IPS DF 6.9 (cell line): ENCODE measurements around the gene KCNE3.

Experiments
- DNase-seq: peaks from one replicate; pipeline ENCODE4 v3.0.0-alpha.2; 2013; ENCODE audit warnings: low read depth, low spot score
- H3K27ac ChIP-seq: one replicate; pipeline ENCODE4 v1.5.1; 2013; ENCODE audit warnings: low read length, control low read depth
- H3K27me3 ChIP-seq: 2 replicates; pipeline ENCODE4 v1.6.1; 2013; ENCODE audit warnings: mild to moderate bottlenecking, low read length; ENCODE audit not compliant: control insufficient read depth, insufficient read depth
- H3K36me3 ChIP-seq: 2 replicates; pipeline ENCODE4 v1.6.1; 2013; ENCODE audit warnings: low read length; ENCODE audit not compliant: control insufficient read depth, insufficient read depth
- H3K4me1 ChIP-seq: 2 replicates; pipeline ENCODE4 v1.6.1; 2013; ENCODE audit warnings: low read length; ENCODE audit not compliant: control insufficient read depth, insufficient read depth
- H3K4me3 ChIP-seq: 2 replicates; pipeline ENCODE4 v1.5.1; 2013; ENCODE audit warnings: mild to moderate bottlenecking, low read length
- H3K9me3 ChIP-seq: 2 replicates; pipeline ENCODE4 v1.6.1; 2013; ENCODE audit warnings: low read length, inconsistent platforms; ENCODE audit not compliant: control insufficient read depth, insufficient read depth
- WGBS: extraction: QIAGEN DNeasy Blood & Tissue Kit; methylation state at CpG from one replicate; pipeline ENCODE4 v1.1.7; 2013; ENCODE audit warnings: mixed read lengths, missing lambda C conversion rate; ENCODE audit not compliant: insufficient read length, insufficient coverage; 5-methylcytosine and 5-hydroxymethylcytosine counted together

KCNE3 gene

DNA sequence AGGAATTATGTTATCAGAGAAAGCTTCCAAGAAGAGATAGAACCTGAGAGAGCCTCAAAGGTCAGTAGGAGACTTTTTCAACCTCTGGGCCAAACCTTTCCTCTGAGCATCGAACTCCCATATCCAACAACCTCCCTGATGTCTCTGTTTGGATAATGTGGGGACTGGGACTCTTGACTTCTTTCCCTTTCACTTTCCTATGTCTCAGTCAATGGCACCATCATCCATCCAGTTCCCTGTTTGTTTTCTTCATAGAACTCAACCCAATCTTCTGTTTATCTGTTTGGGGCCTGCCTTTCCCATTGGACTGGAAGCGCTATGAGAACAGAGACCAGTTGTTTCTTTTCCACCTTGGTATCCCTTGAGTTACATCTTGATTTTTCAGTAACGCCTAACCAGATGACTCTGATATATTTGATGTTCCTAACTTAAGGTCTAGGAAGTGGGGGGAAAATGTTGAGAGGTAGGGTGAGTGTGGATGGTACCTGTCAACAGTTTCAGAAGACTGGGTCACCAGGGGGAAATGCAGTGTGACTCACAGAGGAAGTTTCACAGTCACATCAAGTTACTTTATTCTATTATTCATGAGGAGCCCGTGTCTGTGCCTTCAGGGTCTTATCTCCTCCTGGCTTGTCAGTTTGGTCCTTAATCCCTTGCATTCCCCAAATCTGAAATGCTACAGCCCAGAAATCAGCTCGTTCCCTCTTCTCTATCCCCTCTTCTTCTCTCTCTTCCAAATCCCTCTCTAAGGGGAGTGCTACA lies 4.5 kb upstream of the KCNE3 start:
- Histone ChIP-seq H3K36me3 (no peaks in the 10 kb centered on the region), H3K9me3 (no peaks in the 10 kb centered on the region), H3K4me3 (no peak overlapping the region), H3K4me1 (0 out of 2 replicates have a peak, but pooled peaks cover under 1% of the 10 kb centered on the region), H3K27me3 (no peaks in the 10 kb centered on the region; the same call in 1 of the 2 replicates), H3K27ac (no peak overlapping the region)
- WGBS = no CpG with 5 or more reads among the region's 5 CpGs
- no peak for DNase-seq

DNA sequence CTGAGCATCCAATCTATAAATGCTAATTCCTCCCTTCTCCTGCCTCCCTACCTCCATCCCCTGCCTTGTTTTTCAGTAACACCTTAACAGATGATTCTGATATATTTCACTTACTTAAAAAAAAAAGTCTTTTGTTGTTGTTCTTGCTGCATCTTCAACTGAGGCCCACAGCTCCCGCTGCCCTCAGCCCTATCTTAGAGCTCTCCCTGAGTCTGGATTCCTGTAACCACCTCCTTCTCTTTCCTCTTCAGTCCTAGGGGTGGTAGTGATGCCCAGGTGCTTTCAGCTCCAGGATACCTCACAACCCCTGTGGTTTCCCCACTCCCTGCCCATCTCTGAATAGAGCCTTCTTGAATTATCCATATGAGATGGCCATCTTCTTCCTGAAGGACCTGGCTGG lies 3.7 kb upstream of the KCNE3 start:
- Histone ChIP-seq H3K27me3 (no peaks in the 10 kb centered on the region; the same call in 1 of the 2 replicates), H3K9me3 (no peaks in the 10 kb centered on the region), H3K4me3 (no peak overlapping the region), H3K36me3 (no peaks in the 10 kb centered on the region), H3K4me1 (0 out of 2 replicates have a peak, but pooled peaks cover 2% of the 10 kb centered on the region), H3K27ac (no peak overlapping the region)
- no CpG with 5 or more reads among the region's 1 CpG for WGBS
- DNase-seq = no peak

DNA sequence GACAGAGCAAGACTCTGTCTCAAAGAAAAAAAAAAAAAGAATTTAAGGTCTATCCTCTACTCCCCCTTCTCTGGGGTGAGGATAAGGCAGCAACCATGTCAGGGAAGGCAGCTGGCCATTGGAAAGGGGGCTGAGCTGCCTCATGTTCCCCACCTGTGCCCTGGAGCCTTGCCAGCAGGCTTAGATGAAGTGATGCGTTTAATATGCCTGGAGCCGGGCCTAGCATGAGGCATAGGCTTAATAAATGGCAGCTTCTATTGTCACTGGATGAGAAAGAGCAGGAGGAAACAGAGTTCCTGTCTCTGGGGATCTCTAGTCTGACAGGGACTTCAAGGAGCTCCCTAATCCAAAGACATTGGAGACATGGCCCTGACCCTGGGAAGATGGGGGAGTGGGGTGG lies 3.2 kb upstream of the KCNE3 start:
- no peak for DNase-seq
- Histone ChIP-seq H3K4me1 (0 out of 2 replicates have a peak, but pooled peaks cover 2% of the 10 kb centered on the region), H3K4me3 (no peak overlapping the region), H3K27ac (no peak overlapping the region), H3K36me3 (no peaks in the 10 kb centered on the region), H3K9me3 (no peaks in the 10 kb centered on the region), H3K27me3 (no peaks in the 10 kb centered on the region; the same call in 1 of the 2 replicates)
- no CpG with 5 or more reads among the region's 2 CpGs for WGBS

DNA sequence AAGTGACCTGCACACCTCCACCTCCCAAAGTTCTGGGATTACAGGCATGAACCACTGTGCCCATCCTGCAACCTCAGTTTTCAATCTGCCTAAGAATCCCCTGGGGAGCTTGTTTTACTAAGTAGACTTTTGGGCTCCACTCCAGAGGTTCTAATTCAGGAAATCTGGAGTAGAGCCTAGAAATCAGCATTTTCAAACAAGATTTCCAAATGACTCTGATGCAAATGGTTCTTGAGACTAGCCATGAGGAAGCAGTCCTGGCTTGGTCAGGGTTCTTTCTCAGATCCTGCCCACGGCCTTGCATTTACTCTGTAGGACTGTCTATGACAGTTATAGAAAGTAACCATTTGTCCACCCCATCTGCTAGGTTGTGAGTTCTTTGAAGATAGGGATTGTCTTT lies 1.6 kb upstream of the KCNE3 start:
- no peak overlapping the region for H3K27ac ChIP-seq
- H3K4me3 ChIP-seq = no peak overlapping the region
- no CpG with 5 or more reads among the region's 1 CpG for whole genome bisulfite sequencing
- no peaks in the 10 kb centered on the region; the same call in 1 of the 2 replicates for H3K27me3 ChIP-seq
- H3K9me3 ChIP-seq = no peaks in the 10 kb centered on the region
- H3K4me1 ChIP-seq = 0 out of 2 replicates have a peak, but pooled peaks cover 2% of the 10 kb centered on the region
- no peaks in the 10 kb centered on the region for H3K36me3 ChIP-seq
- no peak for DNase-seq

DNA sequence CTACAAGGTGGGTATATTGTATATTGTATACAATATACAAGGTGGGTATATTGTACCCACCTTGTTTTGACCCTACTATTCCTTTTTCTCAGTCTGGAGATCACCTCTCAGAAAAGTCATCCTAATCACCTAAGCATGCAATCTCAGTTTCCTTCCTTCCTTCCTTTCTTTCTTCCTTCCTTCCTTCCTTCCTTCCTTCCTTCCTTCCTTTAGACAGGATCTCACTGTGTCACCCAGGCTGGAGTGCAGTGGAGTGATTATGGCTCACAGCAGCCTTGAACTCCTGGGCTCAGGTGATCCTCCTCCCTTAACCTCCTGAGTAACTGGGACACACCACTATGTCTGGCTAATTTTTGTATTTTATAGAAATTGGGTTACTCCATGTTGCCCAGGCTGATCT lies 1.2 kb upstream of the KCNE3 start:
- no peaks in the 10 kb centered on the region; the same call in 1 of the 2 replicates for H3K27me3 ChIP-seq
- no peaks in the 10 kb centered on the region for H3K9me3 ChIP-seq
- 0 out of 2 replicates have a peak, but pooled peaks cover 2% of the 10 kb centered on the region for H3K4me1 ChIP-seq
- no peak overlapping the region for H3K4me3 ChIP-seq
- no peaks in the 10 kb centered on the region for H3K36me3 ChIP-seq
- DNase-seq = no peak
- no peak overlapping the region for H3K27ac ChIP-seq

DNA sequence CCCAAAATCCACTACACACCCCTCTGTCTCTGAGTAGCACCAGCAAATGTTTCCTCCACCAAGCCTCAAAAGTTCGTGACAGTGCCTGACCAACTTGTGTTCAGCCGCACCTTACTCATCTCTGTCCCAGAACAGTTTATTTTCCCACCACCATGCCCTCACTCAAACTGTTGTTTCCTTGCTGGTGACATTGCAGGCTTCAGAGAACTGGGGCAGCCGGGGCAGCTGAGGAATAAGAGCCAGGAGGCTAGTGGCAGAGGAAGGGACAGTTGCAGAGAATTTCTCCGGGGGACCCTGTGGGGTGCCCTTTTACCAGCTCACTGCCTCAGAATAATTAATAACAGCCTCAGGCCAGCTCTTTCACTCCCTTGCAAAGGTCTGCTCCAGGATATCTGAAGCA lies 709 bp upstream of the KCNE3 start:
- DNase-seq = no peak
- H3K4me3 ChIP-seq = no peak overlapping the region
- H3K27ac ChIP-seq = no peak overlapping the region
- WGBS = no CpG with 5 or more reads among the region's 4 CpGs
- H3K27me3 ChIP-seq = no peaks in the 10 kb centered on the region; the same call in 1 of the 2 replicates
- no peaks in the 10 kb centered on the region for H3K36me3 ChIP-seq
- 0 out of 2 replicates have a peak, but pooled peaks cover 2% of the 10 kb centered on the region for H3K4me1 ChIP-seq
- H3K9me3 ChIP-seq = no peaks in the 10 kb centered on the region

DNA sequence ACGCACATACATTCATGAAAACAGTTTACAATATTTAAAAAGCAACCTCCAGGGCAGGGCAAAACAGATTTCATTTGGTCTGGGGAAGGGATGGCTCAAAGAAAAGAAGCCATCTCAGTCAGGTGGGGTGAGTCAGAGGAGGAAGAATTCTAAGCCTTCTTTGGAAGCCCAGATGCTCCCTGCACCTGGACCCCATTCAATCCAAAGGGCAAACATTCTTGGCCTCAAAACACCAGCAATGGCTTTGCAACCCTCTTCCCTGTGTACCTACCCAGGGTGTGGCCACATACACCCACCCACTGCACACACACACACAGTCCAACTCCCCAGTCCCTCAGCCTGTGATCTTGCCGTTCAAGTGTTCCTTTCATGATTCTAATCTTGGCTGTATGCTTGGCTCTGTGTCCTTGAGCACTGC lies 2.0 kb downstream of the KCNE3 start:
- no peak for DNase-seq
- no peak overlapping the region for H3K4me3 ChIP-seq
- peaks cover 2% of the 10 kb centered on the region; the same call in 1 of the 2 replicates for H3K4me1 ChIP-seq
- no CpG with 5 or more reads among the region's 2 CpGs for WGBS
- no peaks in the 10 kb centered on the region for H3K9me3 ChIP-seq
- H3K36me3 ChIP-seq = no peaks in the 10 kb centered on the region
- no peak overlapping the region for H3K27ac ChIP-seq
- no peaks in the 10 kb centered on the region; the same call in 1 of the 2 replicates for H3K27me3 ChIP-seq

DNA sequence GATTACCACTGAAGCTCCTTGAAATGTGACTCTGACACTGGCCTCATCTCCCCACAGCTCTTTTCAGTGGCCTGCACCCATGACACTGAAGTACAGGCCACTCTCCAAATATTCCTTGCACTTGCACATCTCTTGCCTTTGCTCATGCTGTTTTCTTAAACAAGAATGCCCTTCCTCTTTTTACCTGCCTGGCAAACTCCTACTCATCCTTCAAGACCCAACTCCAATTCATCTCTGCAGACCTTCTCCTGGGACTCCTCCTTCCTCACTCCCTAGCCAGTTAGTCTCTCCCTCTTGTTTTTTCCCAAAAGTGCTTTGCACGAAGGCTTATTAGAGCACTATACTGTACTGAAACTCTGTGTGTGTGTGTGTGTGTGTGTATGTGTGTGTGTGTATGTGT lies 2.6 kb downstream of the KCNE3 start:
- Histone ChIP-seq H3K27me3 (no peaks in the 10 kb centered on the region; the same call in 1 of the 2 replicates), H3K27ac (no peak overlapping the region), H3K4me1 (peaks cover 2% of the 10 kb centered on the region; the same call in 1 of the 2 replicates), H3K36me3 (no peaks in the 10 kb centered on the region), H3K4me3 (no peak overlapping the region), H3K9me3 (no peaks in the 10 kb centered on the region)
- no CpG with 5 or more reads among the region's 1 CpG for WGBS
- DNase-seq = no peak

DNA sequence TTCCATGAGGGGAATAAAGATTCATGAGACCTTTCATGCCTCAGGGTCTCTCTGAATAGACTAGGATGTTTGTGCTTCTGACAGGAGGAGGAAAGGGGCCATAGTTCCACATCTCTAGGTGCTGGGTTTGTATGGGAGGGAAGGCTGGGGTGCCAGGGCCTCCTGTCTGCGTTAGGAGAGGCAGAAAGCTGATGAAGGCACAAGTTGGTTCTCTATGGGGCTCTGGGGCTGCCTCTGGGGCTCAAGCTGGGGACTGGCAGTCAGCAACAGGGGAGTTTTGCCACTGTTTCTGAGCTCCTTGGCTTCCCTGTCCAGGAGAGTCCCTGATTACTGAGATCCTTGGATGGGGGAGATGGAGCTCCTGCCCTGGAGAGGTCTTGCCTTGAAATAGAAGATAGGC lies 4.1 kb downstream of the KCNE3 start:
- DNase-seq = no peak
- H3K4me1 ChIP-seq = peaks cover 2% of the 10 kb centered on the region; the same call in 1 of the 2 replicates
- no peaks in the 10 kb centered on the region for H3K9me3 ChIP-seq
- no CpG with 5 or more reads among the region's 1 CpG for WGBS
- H3K36me3 ChIP-seq = no peaks in the 10 kb centered on the region
- no peaks in the 10 kb centered on the region; the same call in 1 of the 2 replicates for H3K27me3 ChIP-seq
- H3K27ac ChIP-seq = no peak overlapping the region
- no peak overlapping the region for H3K4me3 ChIP-seq

DNA sequence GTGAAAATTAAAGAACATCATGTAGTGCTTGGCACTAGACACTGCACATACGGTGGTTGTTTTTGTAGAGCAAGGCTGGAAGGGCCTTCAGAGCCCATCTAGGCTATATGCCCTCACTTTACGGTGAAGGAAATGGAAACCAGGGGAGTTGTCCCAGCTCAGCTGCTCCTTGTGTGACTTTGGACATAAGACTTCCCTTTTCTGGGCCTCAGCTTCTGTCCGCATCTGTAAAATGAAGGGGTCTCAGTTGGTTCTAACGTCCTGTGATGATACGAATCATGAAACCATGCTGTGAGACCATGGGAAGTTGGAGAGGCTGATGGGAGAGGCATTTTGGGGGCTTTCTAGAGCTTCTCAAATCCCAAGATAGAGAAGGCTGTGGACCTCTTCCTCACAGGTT lies 4.7 kb downstream of the KCNE3 start:
- Histone ChIP-seq H3K27ac (no peak overlapping the region), H3K9me3 (no peaks in the 10 kb centered on the region), H3K4me1 (peaks cover 2% of the 10 kb centered on the region; the same call in 1 of the 2 replicates), H3K36me3 (no peaks in the 10 kb centered on the region), H3K27me3 (no peaks in the 10 kb centered on the region; the same call in 1 of the 2 replicates), H3K4me3 (no peak overlapping the region)
- no peak for DNase-seq
- WGBS = no CpG with 5 or more reads among the region's 5 CpGs
